Measurements from ENCODE around the gene ELMOD3. TPM values are rescaled to one million over a fixed set of nuclear protein-coding genes. Genes with fewer than 3 reads are reported as not detected.

The ELMOD3 gene
- total RNA-seq, result 10 to 100 TPM; 23.4 to 34.5 (median 31.4) TPM

GRCh38 chr2:85354286-85355072 is at the start of gene ELMOD3, which contains the start of gene RETSAT:
Gene ELMOD3, plus strand, starts transcription at chr2:85354769. Its CDS starts 2,430 bp downstream, at chr2:85357199.
Gene RETSAT, minus strand, starts transcription at chr2:85354528. Its CDS starts 21 bp downstream, at chr2:85354507.
- intact Hi-C loops (cut with DNase I), result loop anchor here (5.0 to 10.0 kb wide), 2 partner anchors 60 to 198 kb away; partner anchors contain the start of genes CAPG and SH2D6

GRCh38 chr2:85307527-85307897 is 47.1 kb upstream of the ELMOD3 start:
- TF ChIP-seq CTCF (IDR thresholded peaks at IDR 0.05), result no peak
- no peak for TF ChIP-seq POLR2A (IDR thresholded peaks at IDR 0.05)
- Histone ChIP-seq H3K36me3 (peaks cover 26 to 36% of the 10 kb centered on the region in 2 donors), H3K9me3 (no peaks in the 10 kb centered on the region), H3K27ac (no peak overlapping the region), H3K4me3 (replicated peaks in 1 of 3) (no peak overlapping the region), H3K27me3 (no peaks in the 10 kb centered on the region), H3K4me1 (peaks cover 14 to 22% of the 10 kb centered on the region in 2 donors)
- 87 to 93% methylated on average over 9 of the region's 9 CpGs for WGBS, 2 donors
- intact Hi-C loops (cut with DNase I), result no loop called here
- DNase-seq, result no peak

More at GRCh38 chr2:85354286-85355072, at the start of gene ELMOD3, which contains the start of gene RETSAT:
- TF ChIP-seq POLR2A (IDR thresholded peaks at IDR 0.05), result peak; percentile 80 to 96
- TF ChIP-seq CTCF (IDR thresholded peaks at IDR 0.05), result peak in 1 of 6 experiments; percentile 15
- H3K9me3 ChIP-seq, result no peaks in the 10 kb centered on the region
- H3K27me3 ChIP-seq, result no peaks in the 10 kb centered on the region
- WGBS, 2 donors, result 2% methylated on average over 20 to 36 of the region's 42 CpGs
- peak within 1 kb of the TSS; percentile 77 to 89 (median 80) for H3K27ac ChIP-seq
- H3K4me1 ChIP-seq, result peaks cover 13 to 35% of the 10 kb centered on the region in 2 donors
- peaks cover 14 to 16% of the 10 kb centered on the region in 2 donors for H3K36me3 ChIP-seq
- H3K4me3 ChIP-seq (replicated peaks in 1 of 3), result peak within 1 kb of the TSS; percentile 65 to 96 (median 91)
- DNase-seq, result peak; percentile 98

- TF ChIP-seq CTCF (IDR thresholded peaks at IDR 0.05) (no peak), POLR2A (IDR thresholded peaks at IDR 0.05) (no peak)
- intact Hi-C loops (cut with DNase I), result no loop called here
- Histone ChIP-seq H3K9me3 (no peaks in the 10 kb centered on the region), H3K27me3 (no peaks in the 10 kb centered on the region), H3K4me3 (replicated peaks in 1 of 3) (no peak overlapping the region), H3K4me1 (peaks cover 14 to 22% of the 10 kb centered on the region in 2 donors), H3K27ac (no peak overlapping the region), H3K36me3 (peaks cover 26 to 34% of the 10 kb centered on the region in 2 donors)
- WGBS, 2 donors, result 86 to 89% methylated on average over 6 of the region's 6 CpGs
- DNase-seq, result no peak
Observed at GRCh38 chr2:85308201-85308600, 46.4 kb upstream of the ELMOD3 start.

- DNase-seq, result peak; percentile 97 to 98
- H3K4me1 ChIP-seq, result peaks cover 14 to 22% of the 10 kb centered on the region in 2 donors
- no peaks in the 10 kb centered on the region for H3K9me3 ChIP-seq
- 24 to 25% methylated on average over 15 of the region's 15 CpGs for WGBS, 2 donors
- peaks cover 26 to 34% of the 10 kb centered on the region in 2 donors for H3K36me3 ChIP-seq
- peak in 1 of 2 donors; percentile 28 for TF ChIP-seq POLR2A (IDR thresholded peaks at IDR 0.05)
- TF ChIP-seq CTCF (IDR thresholded peaks at IDR 0.05), result no peak
- intact Hi-C loops (cut with DNase I), result no loop called here
- H3K27me3 ChIP-seq, result no peaks in the 10 kb centered on the region
- peak overlapping the region; percentile 35 to 62 (median 62) for H3K27ac ChIP-seq
- no peak overlapping the region for H3K4me3 ChIP-seq (replicated peaks in 1 of 3)
Observed at GRCh38 chr2:85308896-85309555, 45.5 kb upstream of the ELMOD3 start.
